HG02678 (cell line): ENCODE results near the gene MEN1.

Source experiments
- ATAC-seq: cut with Tn5 transposase; IDR thresholded peaks from one replicate; pipeline ENCODE4 v1.9.1; 2021; ENCODE audit warnings: mild to moderate bottlenecking, moderate library complexity; ENCODE audit not compliant: unreplicated experiment

Gene MEN1

GRCh38 chr11:64803158-64803845, 7.0 kb downstream of the MEN1 start, which contains the start of gene MAP4K2:
MAP4K2 (minus strand) TSS chr11:64803214; CDS start chr11:64803149, 65 bp downstream.
- ATAC-seq = peak; percentile 65

- ATAC-seq = peak; percentile 9
Observed at GRCh38 chr11:64802370-64803157, 7.8 kb downstream of the MEN1 start.

- ATAC-seq = no peak
Observed at GRCh38 chr11:64801561-64802369, 8.6 kb downstream of the MEN1 start.

GRCh38 chr11:64801158-64801464, 9.2 kb downstream of the MEN1 start:
- no peak for ATAC-seq

- no peak for ATAC-seq
Observed at GRCh38 chr11:64800303-64801157, 9.8 kb downstream of the MEN1 start.

- no peak for ATAC-seq
Observed at GRCh38 chr11:64799623-64800302, 10.6 kb downstream of the MEN1 start.

- no peak for ATAC-seq
Observed at GRCh38 chr11:64799256-64799622, 11.1 kb downstream of the MEN1 start.

- ATAC-seq = no peak
Observed at GRCh38 chr11:64796757-64797541, 13.4 kb downstream of the MEN1 start.

- ATAC-seq = no peak
Observed at GRCh38 chr11:64796047-64796756, 14.1 kb downstream of the MEN1 start.

- ATAC-seq = no peak
Observed at GRCh38 chr11:64794526-64794925, 15.8 kb downstream of the MEN1 start.

- ATAC-seq = no peak
Observed at GRCh38 chr11:64793271-64794160, 16.8 kb downstream of the MEN1 start.

- no peak for ATAC-seq
Observed at GRCh38 chr11:64792482-64792881, 17.9 kb downstream of the MEN1 start.

- no peak for ATAC-seq
Observed at GRCh38 chr11:64791781-64792291, 18.5 kb downstream of the MEN1 start.

GRCh38 chr11:64790205-64791095, 19.9 kb downstream of the MEN1 start:
- no peak for ATAC-seq

GRCh38 chr11:64789331-64790204, 20.8 kb downstream of the MEN1 start:
- ATAC-seq = no peak
